ENCODE data around the gene CPA4. TPM values are rescaled to one million over a fixed set of nuclear protein-coding genes. Genes with fewer than 3 reads are reported as not detected.

The CPA4 gene
- total RNA-seq, 1 experiment from 2014 or later, result 3.1 TPM

GRCh38 chr7:130273081-130273932 is 19.7 kb upstream of the CPA4 start:
- DNase-seq (ENCODE audit: low read depth, low spot score) (no peak), ATAC-seq (no peak)
- TF ChIP-seq REST (IDR thresholded peaks at IDR 0.05; ENCODE audit: insufficient read depth in 1 of 2, low read depth in 2 of 2, low read length in 1 of 2), result no peak
- TF ChIP-seq, protein P1, sequence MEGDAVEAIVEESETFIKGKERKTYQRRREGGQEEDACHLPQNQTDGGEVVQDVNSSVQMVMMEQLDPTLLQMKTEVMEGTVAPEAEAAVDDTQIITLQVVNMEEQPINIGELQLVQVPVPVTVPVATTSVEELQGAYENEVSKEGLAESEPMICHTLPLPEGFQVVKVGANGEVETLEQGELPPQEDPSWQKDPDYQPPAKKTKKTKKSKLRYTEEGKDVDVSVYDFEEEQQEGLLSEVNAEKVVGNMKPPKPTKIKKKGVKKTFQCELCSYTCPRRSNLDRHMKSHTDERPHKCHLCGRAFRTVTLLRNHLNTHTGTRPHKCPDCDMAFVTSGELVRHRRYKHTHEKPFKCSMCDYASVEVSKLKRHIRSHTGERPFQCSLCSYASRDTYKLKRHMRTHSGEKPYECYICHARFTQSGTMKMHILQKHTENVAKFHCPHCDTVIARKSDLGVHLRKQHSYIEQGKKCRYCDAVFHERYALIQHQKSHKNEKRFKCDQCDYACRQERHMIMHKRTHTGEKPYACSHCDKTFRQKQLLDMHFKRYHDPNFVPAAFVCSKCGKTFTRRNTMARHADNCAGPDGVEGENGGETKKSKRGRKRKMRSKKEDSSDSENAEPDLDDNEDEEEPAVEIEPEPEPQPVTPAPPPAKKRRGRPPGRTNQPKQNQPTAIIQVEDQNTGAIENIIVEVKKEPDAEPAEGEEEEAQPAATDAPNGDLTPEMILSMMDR (IDR thresholded peaks at IDR 0.05), result no peak
- no peak for TF ChIP-seq POLR2AphosphoS5 (IDR thresholded peaks at IDR 0.05; ENCODE audit: low read depth, low read length)
- no peak for TF ChIP-seq TCF7L2 (IDR thresholded peaks at IDR 0.05; ENCODE audit: low read depth, low read length)
- no peak for TF ChIP-seq SIN3A (IDR thresholded peaks at IDR 0.05; ENCODE audit: borderline replicate concordance, insufficient read depth, low read depth, low read length)
- Histone ChIP-seq H3K27ac (ENCODE audit: low read length) (no peak overlapping the region), H3K27me3 (ENCODE audit: control insufficient read depth, insufficient read depth, low read length) (no peaks in the 10 kb centered on the region), H3K4me1 (ENCODE audit: control insufficient read depth, insufficient read depth, low read length) (no peaks in the 10 kb centered on the region), H3K9me3 (ENCODE audit: control insufficient read depth, insufficient read depth, low read depth, low read length) (no peaks in the 10 kb centered on the region), H3K4me3 (ENCODE audit: low read depth in 2 of 2, low read length in 2 of 2) (no peak overlapping the region), H3K36me3 (ENCODE audit: control insufficient read depth, insufficient read depth, low read length) (no peaks in the 10 kb centered on the region)
- ChIA-PET POLR2A (no interaction called here), CTCF (interaction anchor here (0.6 kb wide), 2 partner anchors 151 to 203 kb away, joined by 4 to 8 read pairs; partner anchors contain the start of gene KLHDC10)
- in situ Hi-C loops (cut with HindIII; ENCODE audit: low pct_unique_long_range_greater_than_20kb, low sequenced_read_pairs), result no loop called here
- no TSS peak for BruUV-seq (replicated peaks)
- intact Hi-C loops (cut with micrococcal nuclease; ENCODE audit: unreplicated experiment), result no loop called here

GRCh38 chr7:130273933-130274255 is 19.1 kb upstream of the CPA4 start:
- TF ChIP-seq SIN3A (IDR thresholded peaks at IDR 0.05; ENCODE audit: borderline replicate concordance, insufficient read depth, low read depth, low read length) (no peak), TCF7L2 (IDR thresholded peaks at IDR 0.05; ENCODE audit: low read depth, low read length) (no peak), POLR2AphosphoS5 (IDR thresholded peaks at IDR 0.05; ENCODE audit: low read depth, low read length) (no peak), REST (IDR thresholded peaks at IDR 0.05; ENCODE audit: insufficient read depth in 1 of 2, low read depth in 2 of 2, low read length in 1 of 2) (no peak)
- TF ChIP-seq, protein P1 (IDR thresholded peaks at IDR 0.05), result no peak
- Histone ChIP-seq H3K27ac (ENCODE audit: low read length) (no peak overlapping the region), H3K9me3 (ENCODE audit: control insufficient read depth, insufficient read depth, low read depth, low read length) (no peaks in the 10 kb centered on the region), H3K4me1 (ENCODE audit: control insufficient read depth, insufficient read depth, low read length) (no peaks in the 10 kb centered on the region), H3K4me3 (ENCODE audit: low read depth in 2 of 2, low read length in 2 of 2) (no peak overlapping the region), H3K27me3 (ENCODE audit: control insufficient read depth, insufficient read depth, low read length) (no peaks in the 10 kb centered on the region), H3K36me3 (ENCODE audit: control insufficient read depth, insufficient read depth, low read length) (no peaks in the 10 kb centered on the region)
- intact Hi-C loops (cut with micrococcal nuclease; ENCODE audit: unreplicated experiment), result no loop called here
- no peak for DNase-seq (ENCODE audit: low read depth, low spot score)
- no peak for ATAC-seq
- CTCF ChIA-PET, result interaction anchor here (0.6 kb wide), 1 partner anchor 151 kb away, joined by 4 read pairs; no protein-coding TSS in a partner anchor
- POLR2A ChIA-PET, result no interaction called here
- BruUV-seq (replicated peaks), result no TSS peak
- in situ Hi-C loops (cut with HindIII; ENCODE audit: low pct_unique_long_range_greater_than_20kb, low sequenced_read_pairs), result no loop called here
